DMS 273 treated with DMSO at 0.1 percent for 48 hours (cell line): ENCODE data around the gene LDHAL6B.

Experiments used
- DNase-seq: peaks from one replicate; lab custom pipeline; 2025; lab: John Stamatoyannopoulos, UW

LDHAL6B gene

GRCh38 chr15:59177317-59177660 lies 29.4 kb upstream of the LDHAL6B start:
- DNase-seq = no peak

- no peak for DNase-seq
Measured at GRCh38 chr15:59178151-59178695, 28.4 kb upstream of the LDHAL6B start.

- DNase-seq = no peak
Measured at GRCh38 chr15:59179717-59180116, 26.9 kb upstream of the LDHAL6B start.

- no peak for DNase-seq
Measured at GRCh38 chr15:59180945-59181600, 25.6 kb upstream of the LDHAL6B start.

GRCh38 chr15:59185725-59186124 lies 20.9 kb upstream of the LDHAL6B start:
- no peak for DNase-seq

- no peak for DNase-seq
Measured at GRCh38 chr15:59186501-59186900, 20.1 kb upstream of the LDHAL6B start.

- no peak for DNase-seq
Measured at GRCh38 chr15:59189241-59189640, 17.4 kb upstream of the LDHAL6B start.

- no peak for DNase-seq
Measured at GRCh38 chr15:59190291-59190690, 16.4 kb upstream of the LDHAL6B start.

- no peak for DNase-seq
Measured at GRCh38 chr15:59191855-59192237, 14.8 kb upstream of the LDHAL6B start.

- no peak for DNase-seq
Measured at GRCh38 chr15:59194639-59195325, 11.9 kb upstream of the LDHAL6B start.

GRCh38 chr15:59196416-59196815 lies 10.2 kb upstream of the LDHAL6B start:
- no peak for DNase-seq

- no peak for DNase-seq
Measured at GRCh38 chr15:59197454-59197853, 9.2 kb upstream of the LDHAL6B start.

GRCh38 chr15:59199626-59200465 lies 6.8 kb upstream of the LDHAL6B start:
- DNase-seq = no peak

GRCh38 chr15:59200560-59200959 lies 6.1 kb upstream of the LDHAL6B start:
- no peak for DNase-seq

- no peak for DNase-seq
Measured at GRCh38 chr15:59203008-59203407, 3.6 kb upstream of the LDHAL6B start.

GRCh38 chr15:59203657-59204056 lies 3.0 kb upstream of the LDHAL6B start:
- no peak for DNase-seq

GRCh38 chr15:59205839-59206622 lies 612 bp upstream of the LDHAL6B start:
- no peak for DNase-seq

- DNase-seq = no peak
Measured at GRCh38 chr15:59208613-59209249, 2.1 kb downstream of the LDHAL6B start.

GRCh38 chr15:59210186-59210585 lies 3.5 kb downstream of the LDHAL6B start:
- DNase-seq = no peak

GRCh38 chr15:59216911-59217310 lies 10.3 kb downstream of the LDHAL6B start:
- DNase-seq = no peak

GRCh38 chr15:59217876-59218498 lies 11.3 kb downstream of the LDHAL6B start:
- no peak for DNase-seq
